WERI-Rb-1 (cell line): ENCODE results near the gene PAX4.

ENCODE experiments used
- DNase-seq: peaks from one replicate; pipeline ENCODE4 v3.0.0-alpha.2; 2020
- H3K27ac ChIP-seq: fragments of 250-450 bp; sonication (Bioruptor Pico); 2 replicates; pipeline ENCODE4 v1.5.1; 2020; ENCODE audit warnings: mild to moderate bottlenecking, moderate library complexity
- H3K27me3 ChIP-seq: fragments of 250-450 bp; sonication (Bioruptor Pico); 2 replicates; pipeline ENCODE4 v1.5.1; 2021; ENCODE audit warnings: mild to moderate bottlenecking, low read depth, moderate library complexity; ENCODE audit not compliant: insufficient read depth, severe bottlenecking
- H3K36me3 ChIP-seq: fragments of 250-450 bp; sonication (Bioruptor Pico); 2 replicates; pipeline ENCODE4 v1.5.1; 2020; ENCODE audit warnings: mild to moderate bottlenecking, moderate library complexity
- H3K4me3 ChIP-seq: 2 replicates; pipeline ENCODE4 v1.5.1; 2011; ENCODE audit warnings: low read depth, mild to moderate bottlenecking, control low read depth, low read length
- H3K9me3 ChIP-seq: fragments of 250-450 bp; sonication (Bioruptor Pico); 2 replicates; pipeline ENCODE4 v1.5.1; 2021; ENCODE audit warnings: mild to moderate bottlenecking, moderate library complexity; ENCODE audit not compliant: severe bottlenecking
- TF ChIP-seq, protein P1 (sequence below): IDR thresholded peaks from 2 replicates; pipeline ENCODE4 v1.5.1; 2011; ENCODE audit warnings: low read depth, mild to moderate bottlenecking, control low read depth, inconsistent platforms, low read length

PAX4 gene

GRCh38 chr7:127592550-127592949, 25.4 kb downstream of the PAX4 start:
- no peaks in the 10 kb centered on the region for H3K9me3 ChIP-seq
- no peak for DNase-seq
- no peak overlapping the region for H3K4me3 ChIP-seq
- TF ChIP-seq, protein P1, sequence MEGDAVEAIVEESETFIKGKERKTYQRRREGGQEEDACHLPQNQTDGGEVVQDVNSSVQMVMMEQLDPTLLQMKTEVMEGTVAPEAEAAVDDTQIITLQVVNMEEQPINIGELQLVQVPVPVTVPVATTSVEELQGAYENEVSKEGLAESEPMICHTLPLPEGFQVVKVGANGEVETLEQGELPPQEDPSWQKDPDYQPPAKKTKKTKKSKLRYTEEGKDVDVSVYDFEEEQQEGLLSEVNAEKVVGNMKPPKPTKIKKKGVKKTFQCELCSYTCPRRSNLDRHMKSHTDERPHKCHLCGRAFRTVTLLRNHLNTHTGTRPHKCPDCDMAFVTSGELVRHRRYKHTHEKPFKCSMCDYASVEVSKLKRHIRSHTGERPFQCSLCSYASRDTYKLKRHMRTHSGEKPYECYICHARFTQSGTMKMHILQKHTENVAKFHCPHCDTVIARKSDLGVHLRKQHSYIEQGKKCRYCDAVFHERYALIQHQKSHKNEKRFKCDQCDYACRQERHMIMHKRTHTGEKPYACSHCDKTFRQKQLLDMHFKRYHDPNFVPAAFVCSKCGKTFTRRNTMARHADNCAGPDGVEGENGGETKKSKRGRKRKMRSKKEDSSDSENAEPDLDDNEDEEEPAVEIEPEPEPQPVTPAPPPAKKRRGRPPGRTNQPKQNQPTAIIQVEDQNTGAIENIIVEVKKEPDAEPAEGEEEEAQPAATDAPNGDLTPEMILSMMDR, result no peak
- no peaks in the 10 kb centered on the region for H3K27me3 ChIP-seq
- H3K27ac ChIP-seq, result no peak overlapping the region
- peaks cover 16% of the 10 kb centered on the region for H3K36me3 ChIP-seq

- H3K27ac ChIP-seq, result no peak overlapping the region
These were observed 26.4 kb downstream of the PAX4 start for GRCh38 chr7:127591591-127591990.

DNA sequence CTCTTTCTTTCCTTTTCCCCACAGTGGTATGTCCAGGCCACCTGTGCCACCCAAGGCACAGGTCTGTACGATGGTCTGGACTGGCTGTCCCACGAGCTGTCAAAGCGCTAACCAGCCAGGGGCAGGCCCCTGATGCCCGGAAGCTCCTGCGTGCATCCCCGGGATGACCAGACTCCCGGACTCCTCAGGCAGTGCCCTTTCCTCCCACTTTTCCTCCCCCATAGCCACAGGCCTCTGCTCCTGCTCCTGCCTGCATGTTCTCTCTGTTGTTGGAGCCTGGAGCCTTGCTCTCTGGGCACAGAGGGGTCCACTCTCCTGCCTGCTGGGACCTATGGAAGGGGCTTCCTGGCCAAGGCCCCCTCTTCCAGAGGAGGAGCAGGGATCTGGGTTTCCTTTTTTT, 26.8 kb downstream of the PAX4 start:
- Histone ChIP-seq H3K27me3 (no peaks in the 10 kb centered on the region), H3K4me3 (no peak overlapping the region), H3K9me3 (no peaks in the 10 kb centered on the region), H3K36me3 (peaks cover 16% of the 10 kb centered on the region), H3K27ac (no peak overlapping the region)
- TF ChIP-seq, protein P1, result no peak
- no peak for DNase-seq

More at GRCh38 chr7:127591591-127591990, 26.4 kb downstream of the PAX4 start:
- no peak overlapping the region for H3K4me3 ChIP-seq
- H3K9me3 ChIP-seq, result no peaks in the 10 kb centered on the region
- DNase-seq, result no peak
- H3K36me3 ChIP-seq, result peaks cover 16% of the 10 kb centered on the region
- no peaks in the 10 kb centered on the region for H3K27me3 ChIP-seq
- TF ChIP-seq, protein P1, result no peak

- TF ChIP-seq, protein P1, result no peak
- DNase-seq, result no peak
- peaks cover 7% of the 10 kb centered on the region for H3K9me3 ChIP-seq
- no peak overlapping the region for H3K27ac ChIP-seq
- H3K4me3 ChIP-seq, result no peak overlapping the region
- H3K27me3 ChIP-seq, result no peaks in the 10 kb centered on the region
- H3K36me3 ChIP-seq, result peaks cover 16% of the 10 kb centered on the region
These were observed 28.0 kb downstream of the PAX4 start for GRCh38 chr7:127589896-127590295.

GRCh38 chr7:127588697-127589482, 29.1 kb downstream of the PAX4 start:
- H3K27ac ChIP-seq, result peak overlapping the region; percentile 84
- DNase-seq, result peak; percentile 82

More at GRCh38 chr7:127588697-127589482, 29.1 kb downstream of the PAX4 start:
- Histone ChIP-seq H3K27me3 (no peaks in the 10 kb centered on the region), H3K36me3 (peaks cover 16% of the 10 kb centered on the region), H3K4me3 (peak overlapping the region; percentile 87), H3K9me3 (peaks cover 7% of the 10 kb centered on the region)
- TF ChIP-seq, protein P1, result peak; percentile 90
